Adrenal gland (tissue), 5 donors: Measurements from ENCODE around the gene SLC1A2.

Experiments
- CTCF ChIP-seq, 6 experiments: fragments of 450-650 bp in 4 of 6; fragments of 200-600 bp in 2 of 6; sonication (generic) in 1 of 6; IDR thresholded peaks; 1 replicate in 5 of 6; 2 replicates in 1 of 6; pipeline versions ENCODE4 v1.5.1 to v1.8.0; 2016 to 2021; ENCODE audit warnings: antibody characterized with exemption in 6 of 6, mild to moderate bottlenecking in 2 of 6, moderate library complexity in 1 of 6
- POLR2A ChIP-seq, 2 donors: fragments of 450-650 bp; IDR thresholded peaks; one replicate each; pipeline ENCODE4 v1.6.1; 2017; ENCODE audit warnings: antibody characterized with exemption in 2 of 2, mild to moderate bottlenecking in 2 of 2, moderate library complexity in 1 of 2
- donor health status: DM: no; HTN: no; CAD: no.

- no peak for TF ChIP-seq CTCF (IDR thresholded peaks at IDR 0.05)
- no peak for TF ChIP-seq POLR2A (IDR thresholded peaks at IDR 0.05)
Measured at GRCh38 chr11:35390737-35391682, 28.3 kb downstream of the SLC1A2 start.
